Pancreas (tissue), 10 donors: ENCODE data around the gene TANGO2. TPM values are rescaled to one million over a fixed set of nuclear protein-coding genes. Genes with fewer than 3 reads are reported as not detected.

Experiments
- ATAC-seq, 4 donors: fragments of 200-7000 bp; cut with Tn5 transposase; one replicate each; pipeline versions ENCODE4 v1.8.0 to v1.9.1; 2020; ENCODE audit warnings: mild to moderate bottlenecking in 4 of 4, moderate library complexity in 4 of 4
- DNase-seq, 6 donors: peaks; one replicate each; pipeline ENCODE4 v3.0.0-alpha.2; 2020
- FAIRE-seq: peaks from 2 replicates; lab custom pipeline; 2012; peaks lifted over from hg19 to GRCh38; lab: Jason Lieb, UNC
- H3K27ac ChIP-seq, 4 donors: fragments of 200-600 bp; sonication (generic); 1 replicate in 3 of 4; 2 replicates in 1 of 4; pipeline versions ENCODE4 v1.5.0 to v1.8.0; 2020
- H3K27me3 ChIP-seq, 4 donors: fragments of 200-600 bp; one replicate each; pipeline ENCODE4 v1.8.0; 2021
- H3K36me3 ChIP-seq, 3 donors: fragments of 200-600 bp; sonication (generic) in 1 of 3; one replicate each; pipeline versions ENCODE4 v1.5.0 to v1.8.0; 2020 to 2021
- H3K4me1 ChIP-seq, 3 donors: fragments of 200-600 bp; one replicate each; pipeline ENCODE4 v1.8.0; 2021
- H3K4me3 ChIP-seq, 4 donors: fragments of 200-600 bp; sonication (generic) in 2 of 4; one replicate each; pipeline versions ENCODE4 v1.5.0 to v1.8.0; 2020 to 2021
- H3K9me3 ChIP-seq, 4 donors: fragments of 200-600 bp; one replicate each; pipeline ENCODE4 v1.8.0; 2021
- CTCF ChIP-seq, 4 donors: fragments of 200-600 bp; sonication (generic) in 3 of 4; IDR thresholded peaks; one replicate each; pipeline versions ENCODE4 v1.5.0 to v1.8.0; 2021; ENCODE audit warnings: antibody characterized with exemption in 4 of 4
- WGBS, 2 donors: extraction: QIAGEN DNeasy Blood & Tissue Kit; methylation state at CpG; one replicate each; pipeline ENCODE4 v1.1.7; 2013; 5-methylcytosine and 5-hydroxymethylcytosine counted together
- intact Hi-C, 3 donors: fragments of 100-400 bp; cut with DNase I; formaldehyde crosslinking; loops; one replicate each; pipeline versions ENCODE4 v1.11.1 to v1.14.2; 2022
- polyA plus RNA-seq, 2 donors: library from polyadenylated mRNA; stranded (reverse); fragments of 200-250 nt; gene quantifications; one replicate each; pipeline ENCODE4 v1.2.3, GENCODE V29; 2013
- total RNA-seq, 6 donors: library from RNA; stranded (reverse); fragmentation: NEBNext Ultra II Directional in 4 of 6; extraction: Animal tissue kit (Norgen Biotek cat#: 25700) in 4 of 6; gene quantifications; one replicate each; pipeline versions ENCODE4 v1.2.1 to v1.2.4, GENCODE V29; 2021 to 2023
- donor health status: healthy with polysubstance abuse.
- donor health status: DM: no; HTN: no; CAD: no; lungs with moderate emphysema.
- donor health status: DM: no; HTN: no; CAD: no.
- donor health status: control.
- donor health status: control.
- donor health status: Bipolar disorder and iron deficiency.
- donor health status: DM: yes; HTN: yes; CAD: no.
- donor health status: DM: no; HTN: no; CAD: no.
- donor health status: DM: no; HTN: no; CAD: no.
- donor health status: DM: yes; HTN: yes; CAD: no.

TANGO2 gene
- total and polyA plus RNA-seq, 8 donors: 4.0 to 20.4 (median 11.5) TPM

- 81 to 93% methylated on average over 7 of the region's 7 CpGs for WGBS, 2 donors
- ATAC-seq (no peak), DNase-seq (peak in 1 of 6 donors; percentile 20), FAIRE-seq (no peak)
- TF ChIP-seq CTCF (IDR thresholded peaks at IDR 0.05): no peak
- intact Hi-C loops: no loop called here
- no peaks in the 10 kb centered on the region for H3K27me3 ChIP-seq
- H3K36me3 ChIP-seq: peaks cover 0 to 4% (median 0%) of the 10 kb centered on the region in 3 donors
- no peaks in the 10 kb centered on the region for H3K9me3 ChIP-seq
- no peak overlapping the region for H3K4me3 ChIP-seq
- H3K27ac ChIP-seq: no peak overlapping the region
- peaks cover 1 to 2% (median 1%) of the 10 kb centered on the region in 3 donors for H3K4me1 ChIP-seq
Measured at GRCh38 chr22:20038574-20038973, 17.7 kb downstream of the TANGO2 start.

GRCh38 chr22:20039683-20040325, 18.9 kb downstream of the TANGO2 start:
- Histone ChIP-seq H3K36me3 (peaks cover 0 to 4% (median 0%) of the 10 kb centered on the region in 3 donors), H3K4me3 (no peak overlapping the region), H3K4me1 (no peaks in the 10 kb centered on the region), H3K9me3 (no peaks in the 10 kb centered on the region), H3K27me3 (no peaks in the 10 kb centered on the region), H3K27ac (no peak overlapping the region)
- intact Hi-C loops: no loop called here
- 88 to 90% methylated on average over 9 of the region's 9 CpGs for WGBS, 2 donors
- peak in 1 of 6 donors; percentile 13 for DNase-seq
- ATAC-seq: peak in 2 of 4 donors; percentile 38 to 55
- FAIRE-seq: no peak
- TF ChIP-seq CTCF (IDR thresholded peaks at IDR 0.05): no peak

DNA sequence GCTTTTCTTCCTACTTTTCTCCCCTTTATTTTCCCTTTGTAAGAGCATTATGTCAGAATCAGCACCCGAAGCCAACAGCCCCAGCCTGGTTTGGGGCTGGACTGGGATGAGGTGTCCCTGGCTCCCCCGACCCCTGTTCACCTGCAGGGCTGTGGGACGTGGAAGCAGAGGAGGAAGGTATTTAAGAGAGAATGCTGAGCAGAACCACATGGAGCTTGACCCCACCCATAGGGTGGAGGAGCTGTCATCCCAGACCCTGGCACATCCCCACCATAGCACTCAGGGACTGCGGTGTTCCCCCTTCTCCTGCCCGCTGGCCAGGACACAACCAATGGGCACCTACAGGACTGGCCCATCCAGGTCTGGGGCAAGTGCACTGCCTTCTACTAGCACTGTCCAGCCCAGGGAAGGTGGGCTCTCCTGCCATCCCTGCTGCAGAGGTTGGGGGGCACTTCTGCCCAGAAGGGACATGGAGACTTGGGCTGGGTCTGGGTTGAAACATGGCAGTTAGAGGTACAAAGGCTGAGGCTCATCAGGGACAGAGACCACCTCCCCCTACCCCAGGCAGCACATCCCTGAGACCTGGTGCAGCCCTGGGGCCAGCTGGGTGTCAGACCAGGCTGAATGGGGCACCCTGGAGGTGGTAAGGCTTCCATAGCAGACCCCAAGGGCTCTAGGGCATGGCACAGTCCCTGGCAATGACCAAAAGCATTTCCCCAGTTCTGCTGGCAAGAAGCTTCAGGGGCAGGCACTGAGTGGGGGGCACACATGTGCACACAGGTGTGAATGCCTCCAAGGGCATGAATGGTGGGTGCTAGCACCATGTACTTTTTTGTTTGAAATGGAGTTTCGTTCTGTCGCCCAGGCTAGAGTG, 19.7 kb downstream of the TANGO2 start:
- H3K4me3 ChIP-seq: no peak overlapping the region
- no peaks in the 10 kb centered on the region for H3K9me3 ChIP-seq
- H3K4me1 ChIP-seq: no peaks in the 10 kb centered on the region
- TF ChIP-seq CTCF (IDR thresholded peaks at IDR 0.05): no peak
- peaks cover 0 to 4% (median 0%) of the 10 kb centered on the region in 3 donors for H3K36me3 ChIP-seq
- intact Hi-C loops: no loop called here
- FAIRE-seq (no peak), ATAC-seq (no peak), DNase-seq (peak in 1 of 6 donors; percentile 43)
- H3K27ac ChIP-seq: no peak overlapping the region
- no peaks in the 10 kb centered on the region for H3K27me3 ChIP-seq
- WGBS, 2 donors: 97% methylated on average over 7 of the region's 7 CpGs

GRCh38 chr22:20043057-20043996, 22.4 kb downstream of the TANGO2 start:
- no peaks in the 10 kb centered on the region for H3K4me1 ChIP-seq
- no peak for TF ChIP-seq CTCF (IDR thresholded peaks at IDR 0.05)
- peak in 1 of 6 donors; percentile 42 for DNase-seq
- WGBS, 2 donors: 92 to 95% methylated on average over 26 of the region's 26 CpGs
- no peak overlapping the region for H3K27ac ChIP-seq
- no peaks in the 10 kb centered on the region for H3K9me3 ChIP-seq
- intact Hi-C loops: no loop called here
- FAIRE-seq: no peak
- no peaks in the 10 kb centered on the region for H3K27me3 ChIP-seq
- peaks cover 0 to 8% (median 0%) of the 10 kb centered on the region in 3 donors for H3K36me3 ChIP-seq
- ATAC-seq: no peak
- no peak overlapping the region for H3K4me3 ChIP-seq
